Measurements from ENCODE around the gene DNTT.

DNTT gene

GRCh38 chr10:96267234-96267705, 37.0 kb upstream of the DNTT start:
- no peak overlapping the region for H3K4me3 ChIP-seq (ENCODE audit: low read depth in 1 of 2, low read length in 2 of 2)
- H3K27ac ChIP-seq (ENCODE audit: low read depth, low read length): no peak overlapping the region
- peaks cover 7% of the 10 kb centered on the region for H3K4me1 ChIP-seq (ENCODE audit: insufficient read depth, low read length)
- H3K9ac ChIP-seq (ENCODE audit: low read length): no peak overlapping the region
- H3K9me3 ChIP-seq (ENCODE audit: low read length): no peaks in the 10 kb centered on the region
- no peaks in the 10 kb centered on the region for H3K27me3 ChIP-seq (ENCODE audit: control insufficient read depth in 1 of 2, insufficient read depth in 2 of 2, low read length in 2 of 2)
- no peaks in the 10 kb centered on the region for H3K36me3 ChIP-seq (ENCODE audit: insufficient read depth, low read length)

GRCh38 chr10:96268341-96268909, 35.8 kb upstream of the DNTT start:
- Histone ChIP-seq H3K9me3 (ENCODE audit: low read length) (no peaks in the 10 kb centered on the region), H3K4me3 (ENCODE audit: low read depth in 1 of 2, low read length in 2 of 2) (no peak overlapping the region), H3K36me3 (ENCODE audit: insufficient read depth, low read length) (no peaks in the 10 kb centered on the region), H3K9ac (ENCODE audit: low read length) (no peak overlapping the region), H3K27ac (ENCODE audit: low read depth, low read length) (no peak overlapping the region), H3K4me1 (ENCODE audit: insufficient read depth, low read length) (peaks cover 7% of the 10 kb centered on the region), H3K27me3 (ENCODE audit: control insufficient read depth in 1 of 2, insufficient read depth in 2 of 2, low read length in 2 of 2) (no peaks in the 10 kb centered on the region)

GRCh38 chr10:96269438-96270300, 34.6 kb upstream of the DNTT start:
- Histone ChIP-seq H3K36me3 (ENCODE audit: insufficient read depth, low read length) (no peaks in the 10 kb centered on the region), H3K9ac (ENCODE audit: low read length) (no peak overlapping the region), H3K27me3 (ENCODE audit: control insufficient read depth in 1 of 2, insufficient read depth in 2 of 2, low read length in 2 of 2) (no peaks in the 10 kb centered on the region), H3K4me1 (ENCODE audit: insufficient read depth, low read length) (peaks cover 7% of the 10 kb centered on the region), H3K27ac (ENCODE audit: low read depth, low read length) (no peak overlapping the region), H3K9me3 (ENCODE audit: low read length) (no peaks in the 10 kb centered on the region), H3K4me3 (ENCODE audit: low read depth in 1 of 2, low read length in 2 of 2) (no peak overlapping the region)

GRCh38 chr10:96270571-96270970, 33.7 kb upstream of the DNTT start:
- H3K36me3 ChIP-seq (ENCODE audit: insufficient read depth, low read length): no peaks in the 10 kb centered on the region
- no peak overlapping the region for H3K27ac ChIP-seq (ENCODE audit: low read depth, low read length)
- no peaks in the 10 kb centered on the region for H3K27me3 ChIP-seq (ENCODE audit: control insufficient read depth in 1 of 2, insufficient read depth in 2 of 2, low read length in 2 of 2)
- H3K9ac ChIP-seq (ENCODE audit: low read length): no peak overlapping the region
- no peak overlapping the region for H3K4me3 ChIP-seq (ENCODE audit: low read depth in 1 of 2, low read length in 2 of 2)
- peaks cover 7% of the 10 kb centered on the region for H3K4me1 ChIP-seq (ENCODE audit: insufficient read depth, low read length)
- H3K9me3 ChIP-seq (ENCODE audit: low read length): no peaks in the 10 kb centered on the region

- Histone ChIP-seq H3K9me3 (ENCODE audit: low read length) (no peaks in the 10 kb centered on the region), H3K4me1 (ENCODE audit: insufficient read depth, low read length) (peaks cover 7% of the 10 kb centered on the region), H3K27ac (ENCODE audit: low read depth, low read length) (no peak within 1 kb of the TSS), H3K36me3 (ENCODE audit: insufficient read depth, low read length) (no peaks in the 10 kb centered on the region), H3K4me3 (ENCODE audit: low read depth in 1 of 2, low read length in 2 of 2) (peak within 1 kb of the TSS in 1 of 2 donors; percentile 25), H3K9ac (ENCODE audit: low read length) (no peak within 1 kb of the TSS), H3K27me3 (ENCODE audit: control insufficient read depth in 1 of 2, insufficient read depth in 2 of 2, low read length in 2 of 2) (no peaks in the 10 kb centered on the region)
These were observed 33.0 kb upstream of the DNTT start, which contains the start of gene BLNK for GRCh38 chr10:96271016-96271815. TSS of gene BLNK (minus strand) at chr10:96271569. CDS start at chr10:96271398, 171 bp downstream.

GRCh38 chr10:96272316-96273280, 31.6 kb upstream of the DNTT start:
- Histone ChIP-seq H3K4me1 (ENCODE audit: insufficient read depth, low read length) (peaks cover 7% of the 10 kb centered on the region), H3K9ac (ENCODE audit: low read length) (no peak overlapping the region), H3K4me3 (ENCODE audit: low read depth in 1 of 2, low read length in 2 of 2) (no peak overlapping the region), H3K9me3 (ENCODE audit: low read length) (no peaks in the 10 kb centered on the region), H3K27me3 (ENCODE audit: control insufficient read depth in 1 of 2, insufficient read depth in 2 of 2, low read length in 2 of 2) (no peaks in the 10 kb centered on the region), H3K36me3 (ENCODE audit: insufficient read depth, low read length) (no peaks in the 10 kb centered on the region), H3K27ac (ENCODE audit: low read depth, low read length) (no peak overlapping the region)

- no peak overlapping the region for H3K4me3 ChIP-seq (ENCODE audit: low read depth in 1 of 2, low read length in 2 of 2)
- no peak overlapping the region for H3K9ac ChIP-seq (ENCODE audit: low read length)
- no peak overlapping the region for H3K27ac ChIP-seq (ENCODE audit: low read depth, low read length)
- H3K9me3 ChIP-seq (ENCODE audit: low read length): no peaks in the 10 kb centered on the region
- peaks cover 5% of the 10 kb centered on the region for H3K4me1 ChIP-seq (ENCODE audit: insufficient read depth, low read length)
- H3K36me3 ChIP-seq (ENCODE audit: insufficient read depth, low read length): no peaks in the 10 kb centered on the region
- H3K27me3 ChIP-seq (ENCODE audit: control insufficient read depth in 1 of 2, insufficient read depth in 2 of 2, low read length in 2 of 2): no peaks in the 10 kb centered on the region
These were observed 28.4 kb upstream of the DNTT start for GRCh38 chr10:96275685-96276418.

- no peak overlapping the region for H3K27ac ChIP-seq (ENCODE audit: low read depth, low read length)
- H3K36me3 ChIP-seq (ENCODE audit: insufficient read depth, low read length): no peaks in the 10 kb centered on the region
- H3K4me3 ChIP-seq (ENCODE audit: low read depth in 1 of 2, low read length in 2 of 2): no peak overlapping the region
- H3K9me3 ChIP-seq (ENCODE audit: low read length): no peaks in the 10 kb centered on the region
- H3K4me1 ChIP-seq (ENCODE audit: insufficient read depth, low read length): no peaks in the 10 kb centered on the region
- H3K9ac ChIP-seq (ENCODE audit: low read length): no peak overlapping the region
- no peaks in the 10 kb centered on the region for H3K27me3 ChIP-seq (ENCODE audit: control insufficient read depth in 1 of 2, insufficient read depth in 2 of 2, low read length in 2 of 2)
These were observed 27.8 kb upstream of the DNTT start for GRCh38 chr10:96276426-96276825.

- Histone ChIP-seq H3K9me3 (ENCODE audit: low read length) (no peaks in the 10 kb centered on the region), H3K27me3 (ENCODE audit: control insufficient read depth in 1 of 2, insufficient read depth in 2 of 2, low read length in 2 of 2) (no peaks in the 10 kb centered on the region), H3K36me3 (ENCODE audit: insufficient read depth, low read length) (no peaks in the 10 kb centered on the region), H3K9ac (ENCODE audit: low read length) (no peak overlapping the region), H3K4me3 (ENCODE audit: low read depth in 1 of 2, low read length in 2 of 2) (no peak overlapping the region), H3K4me1 (ENCODE audit: insufficient read depth, low read length) (no peaks in the 10 kb centered on the region), H3K27ac (ENCODE audit: low read depth, low read length) (no peak overlapping the region)
These were observed 27.4 kb upstream of the DNTT start for GRCh38 chr10:96276831-96277230.

GRCh38 chr10:96279191-96279641, 25.0 kb upstream of the DNTT start:
- Histone ChIP-seq H3K4me1 (ENCODE audit: insufficient read depth, low read length) (no peaks in the 10 kb centered on the region), H3K36me3 (ENCODE audit: insufficient read depth, low read length) (no peaks in the 10 kb centered on the region), H3K4me3 (ENCODE audit: low read depth in 1 of 2, low read length in 2 of 2) (no peak overlapping the region), H3K9me3 (ENCODE audit: low read length) (no peaks in the 10 kb centered on the region), H3K27me3 (ENCODE audit: control insufficient read depth in 1 of 2, insufficient read depth in 2 of 2, low read length in 2 of 2) (no peaks in the 10 kb centered on the region), H3K9ac (ENCODE audit: low read length) (no peak overlapping the region), H3K27ac (ENCODE audit: low read depth, low read length) (no peak overlapping the region)

All from muscle layer of colon (tissue), 2 donors.